Measurements from ENCODE around the gene SOX5. TPM values are rescaled to one million over a fixed set of nuclear protein-coding genes. Genes with fewer than 3 reads are reported as not detected.
"Not testable (repeated sequence)": the region's sequence is repeated elsewhere in the genome, so short reads cannot be mapped to it uniquely, and the experiment has no call there.

SOX5 gene
- total and polyA plus RNA-seq, 8 donors: 10.0 to 39.9 (median 33.0) TPM

- ATAC-seq: no peak
- H3K36me3 ChIP-seq: no peaks in the 10 kb centered on the region
- TF ChIP-seq CTCF (IDR thresholded peaks at IDR 0.05): no peak
- peaks cover 0 to 25% of the 10 kb centered on the region in 2 donors for H3K9me3 ChIP-seq
- H3K4me1 ChIP-seq: no peaks in the 10 kb centered on the region
- H3K4me3 ChIP-seq: no peak overlapping the region
- intact Hi-C loops (cut with DNase I): no loop called here
- no peaks in the 10 kb centered on the region for H3K27me3 ChIP-seq
- H3K27ac ChIP-seq: no peak overlapping the region
- DNase-seq: no peak
Measured at GRCh38 chr12:23493672-23494071, 455.8 kb downstream of the SOX5 start.

- DNase-seq; intact Hi-C loops (cut with DNase I); H3K36me3 ChIP-seq; H3K27me3 ChIP-seq; ATAC-seq; H3K4me1 ChIP-seq; H3K27ac ChIP-seq; H3K4me3 ChIP-seq: not testable (repeated sequence)
- H3K9me3 ChIP-seq: peaks cover 0 to 18% of the 10 kb centered on the region in 2 donors
Measured at GRCh38 chr12:23491029-23491428, 458.4 kb downstream of the SOX5 start.

- no peaks in the 10 kb centered on the region for H3K4me1 ChIP-seq
- ATAC-seq (no peak), DNase-seq (no peak)
- no peak overlapping the region for H3K27ac ChIP-seq
- no peaks in the 10 kb centered on the region for H3K27me3 ChIP-seq
- no peak overlapping the region for H3K4me3 ChIP-seq
- intact Hi-C loops (cut with DNase I): no loop called here
- H3K9me3 ChIP-seq: peaks cover 0 to 15% of the 10 kb centered on the region in 2 donors
- no peaks in the 10 kb centered on the region for H3K36me3 ChIP-seq
- TF ChIP-seq CTCF (IDR thresholded peaks at IDR 0.05): no peak
Measured at GRCh38 chr12:23488130-23488529, 461.3 kb downstream of the SOX5 start.

GRCh38 chr12:23484238-23484637, 465.2 kb downstream of the SOX5 start:
- TF ChIP-seq CTCF (IDR thresholded peaks at IDR 0.05): no peak
- Histone ChIP-seq H3K27ac (no peak overlapping the region), H3K27me3 (no peaks in the 10 kb centered on the region), H3K4me3 (no peak overlapping the region), H3K4me1 (no peaks in the 10 kb centered on the region), H3K36me3 (no peaks in the 10 kb centered on the region), H3K9me3 (peaks cover 0 to 7% of the 10 kb centered on the region in 2 donors)
- intact Hi-C loops (cut with DNase I): no loop called here
- ATAC-seq (peak; percentile 49), DNase-seq (no peak)

- no peaks in the 10 kb centered on the region for H3K36me3 ChIP-seq
- H3K4me1 ChIP-seq: no peaks in the 10 kb centered on the region
- H3K27ac ChIP-seq: no peak overlapping the region
- H3K9me3 ChIP-seq: peaks cover 0 to 14% of the 10 kb centered on the region in 2 donors
- no peak overlapping the region for H3K4me3 ChIP-seq
- DNase-seq: no peak
- H3K27me3 ChIP-seq: no peaks in the 10 kb centered on the region
- no peak for ATAC-seq
- intact Hi-C loops (cut with DNase I): no loop called here
- no peak for TF ChIP-seq CTCF (IDR thresholded peaks at IDR 0.05)
Measured at GRCh38 chr12:23482571-23482970, 466.9 kb downstream of the SOX5 start.

Data from left lung (tissue), 10 donors.